Measurements from ENCODE around the gene SLC4A7. TPM values are rescaled to one million over a fixed set of nuclear protein-coding genes. Genes with fewer than 3 reads are reported as not detected.

SLC4A7 gene
- total and polyA plus RNA-seq, 2 donors (not counting 3 experiments of a cell fraction or from before 2014, with no cell fraction given): 7.8 to 50.9 TPM

- intact Hi-C loops (cut with micrococcal nuclease) (no loop called here), dilution Hi-C loops (cut with MboI; ENCODE audit: extremely low pct_ligation_motif_present, low sequenced_read_pairs) (no loop called here)
- H3K9me1 ChIP-seq (replicated peaks; ENCODE audit: control insufficient read depth, extremely low read depth, insufficient read depth, low read length): no peaks in the 10 kb centered on the region
- H3K4me1 ChIP-seq (ENCODE audit: control insufficient read depth, extremely low read depth, insufficient read depth, low read length): no peaks in the 10 kb centered on the region
- no peak overlapping the region for H3K4me2 ChIP-seq (ENCODE audit: insufficient read depth, low read length)
- DNase-seq (ENCODE audit: low read depth, low spot score): no peak
- CTCF ChIA-PET: interaction anchor here (2.4 kb wide), 1 partner anchor 12 kb away, joined by 7 read pairs; no protein-coding TSS in a partner anchor
- no peaks in the 10 kb centered on the region for H4K20me1 ChIP-seq (replicated peaks; ENCODE audit: control insufficient read depth, extremely low read depth, insufficient read depth, low read length)
- no peaks in the 10 kb centered on the region for H3K9me3 ChIP-seq (replicated peaks; ENCODE audit: control insufficient read depth, insufficient read depth, low read length)
- no peak overlapping the region for H3K9ac ChIP-seq (replicated peaks; ENCODE audit: extremely low read depth, insufficient read depth, low read length)
- TF ChIP-seq GATA2 (IDR thresholded peaks at IDR 0.05; ENCODE audit: insufficient read depth, insufficient read length, low read depth, low read length): no peak
- no peak for TF ChIP-seq MYC (IDR thresholded peaks at IDR 0.05; ENCODE audit: low read depth, low read length)
- TF ChIP-seq FOS (IDR thresholded peaks at IDR 0.05; ENCODE audit: borderline replicate concordance, insufficient read depth, low read length): no peak
- TF ChIP-seq POLR2AphosphoS5 (IDR thresholded peaks at IDR 0.05; ENCODE audit: insufficient read depth, low read depth, low read length): no peak
- TF ChIP-seq CTCF (IDR thresholded peaks at IDR 0.05; ENCODE audit: extremely low read depth in 1 of 2, insufficient read depth in 1 of 2, low read depth in 1 of 2, low read length in 2 of 2): no peak
- no peak for TF ChIP-seq JUN (IDR thresholded peaks at IDR 0.05; ENCODE audit: borderline replicate concordance, insufficient read depth, insufficient read length, low read depth)
- TF ChIP-seq MAX (IDR thresholded peaks at IDR 0.05; ENCODE audit: insufficient read depth, insufficient read length): no peak
- no peak for TF ChIP-seq POLR2A (IDR thresholded peaks at IDR 0.05; ENCODE audit: low read depth, low read length)
- TF ChIP-seq EZH2 (IDR thresholded peaks at IDR 0.05; ENCODE audit: borderline replicate concordance, low read depth, low read length, severe bottlenecking): no peak
- no peak overlapping the region for H3K27ac ChIP-seq (ENCODE audit: insufficient read depth, low read depth, low read length)
- no peaks in the 10 kb centered on the region for H3K27me3 ChIP-seq (ENCODE audit: control insufficient read depth in 2 of 2, insufficient read depth in 2 of 2, low read length in 2 of 2)
- no TSS peak for BruUV-seq (replicated peaks)
- no peaks in the 10 kb centered on the region for H3K36me3 ChIP-seq (ENCODE audit: control insufficient read depth in 2 of 2, extremely low read depth in 1 of 2, insufficient read depth in 2 of 2, low read length in 2 of 2)
- POLR2A ChIA-PET: no interaction called here
- no peak overlapping the region for H3K4me3 ChIP-seq (replicated peaks in 1 of 3; ENCODE audit: insufficient read depth in 1 of 3, low read depth in 1 of 3, low read length in 3 of 3)
- no peak overlapping the region for H2AFZ ChIP-seq (ENCODE audit: low read depth, low read length)
- FAIRE-seq: no peak
- no peaks in the 10 kb centered on the region for H3K79me2 ChIP-seq (ENCODE audit: control insufficient read depth, insufficient read depth, low read length)
Observed at GRCh38 chr3:27345493-27345892, 138.7 kb downstream of the SLC4A7 start.

Measured in endothelial cell of umbilical vein (primary cell).